Sigmoid colon (tissue), 7 donors: ENCODE results near the gene MRPL37. TPM values are rescaled to one million over a fixed set of nuclear protein-coding genes. Genes with fewer than 3 reads are reported as not detected.

Experiments
- DNase-seq: peaks from one replicate; pipeline ENCODE4 v3.0.0-alpha.2; 2019
- H3K27ac ChIP-seq, 4 donors: fragments of 200-600 bp; sonication (generic); one replicate each; pipeline ENCODE4 v1.5.1; 2016 to 2019; ENCODE audit warnings: mild to moderate bottlenecking in 1 of 4
- H3K27me3 ChIP-seq, 3 donors: fragments of 200-600 bp; sonication (generic); one replicate each; pipeline ENCODE4 v1.5.1; 2019; ENCODE audit warnings: mild to moderate bottlenecking in 1 of 3
- H3K36me3 ChIP-seq, 4 donors: fragments of 200-600 bp; sonication (generic); one replicate each; pipeline ENCODE4 v1.5.1; 2016 to 2019
- H3K4me1 ChIP-seq, 4 donors: fragments of 200-600 bp; sonication (generic); one replicate each; pipeline ENCODE4 v1.5.1; 2017 to 2019
- H3K4me3 ChIP-seq, 4 donors: fragments of 200-600 bp; sonication (generic); one replicate each; pipeline ENCODE4 v1.5.1; 2017 to 2019; ENCODE audit warnings: mild to moderate bottlenecking in 2 of 4, moderate library complexity in 1 of 4
- H3K9me3 ChIP-seq, 4 donors: fragments of 200-600 bp in 3 of 4; sonication (generic) in 3 of 4; one replicate each; pipeline versions ENCODE4 v1.5.1 to v1.6.1; 2013 to 2019
- EP300 ChIP-seq, 4 donors: sonication (generic); formaldehyde crosslinking; IDR thresholded peaks; one replicate each; pipeline ENCODE4 v1.6.1; 2017; ENCODE audit warnings: antibody characterized with exemption in 4 of 4
- POLR2A ChIP-seq, 2 donors: fragments of 450-650 bp; IDR thresholded peaks; one replicate each; pipeline ENCODE4 v1.6.1; 2016; ENCODE audit warnings: antibody characterized with exemption in 2 of 2, mild to moderate bottlenecking in 2 of 2, moderate library complexity in 2 of 2
- POLR2AphosphoS5 ChIP-seq, 4 donors: sonication (generic); formaldehyde crosslinking; IDR thresholded peaks; one replicate each; pipeline ENCODE4 v1.6.1; 2017; ENCODE audit warnings: antibody characterized with exemption in 4 of 4
- WGBS, 2 donors: extraction: QIAGEN DNeasy Blood & Tissue Kit; methylation state at CpG; one replicate each; pipeline ENCODE4 v1.1.7; 2013; 5-methylcytosine and 5-hydroxymethylcytosine counted together
- intact Hi-C: fragments of 100-400 bp; cut with DNase I; formaldehyde crosslinking; loops from one replicate; pipeline ENCODE4 v1.15.1; 2023
- polyA plus RNA-seq, 3 donors: library from polyadenylated mRNA; stranded (reverse); fragments of 200-250 nt; gene quantifications; one replicate each; pipeline ENCODE4 v1.2.3, GENCODE V29; 2013
- total RNA-seq, 4 donors: library from RNA; depleted of rRNA; stranded (reverse); fragments of >200 nt; gene quantifications; one replicate each; pipeline ENCODE4 v1.1.0, GENCODE V29; 2016
- TF ChIP-seq, protein P1 (sequence below), 4 experiments: fragments of 450-650 bp in 3 of 4; fragments of 200-600 bp in 1 of 4; IDR thresholded peaks; one replicate each; pipeline ENCODE4 v1.5.1; 2016 to 2019; ENCODE audit warnings: antibody characterized with exemption in 4 of 4, mild to moderate bottlenecking in 3 of 4, moderate library complexity in 2 of 4
- donor health status: healthy with polysubstance abuse.
- donor health status: Bipolar disorder and iron deficiency.
- donor health status: healthy.

MRPL37 gene
- total and polyA plus RNA-seq, 7 donors: 40.7 to 80.2 (median 59.2) TPM

DNA sequence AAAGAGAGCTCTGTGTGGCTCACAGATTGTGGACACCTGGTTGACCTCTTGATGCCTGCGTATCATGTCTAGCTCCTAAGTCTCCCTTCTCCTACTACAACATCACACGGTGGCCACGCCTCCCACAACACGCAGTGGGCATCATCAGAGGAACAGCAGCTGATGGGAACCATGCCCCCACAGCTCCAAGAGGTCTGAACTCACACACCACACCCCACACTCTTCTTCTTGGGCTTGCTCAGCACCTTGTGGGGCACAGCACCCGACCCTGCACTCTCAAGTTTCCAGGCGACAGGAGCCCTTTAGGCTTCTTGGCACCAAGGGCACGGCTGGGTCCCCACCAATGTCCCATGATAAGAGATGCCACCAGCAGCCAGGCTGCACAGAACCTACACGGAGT lies 28.4 kb upstream of the MRPL37 start:
- no peak for DNase-seq
- TF ChIP-seq POLR2AphosphoS5 (IDR thresholded peaks at IDR 0.05) (no peak), POLR2A (IDR thresholded peaks at IDR 0.05) (no peak), EP300 (IDR thresholded peaks at IDR 0.05) (no peak)
- TF ChIP-seq, protein P1, sequence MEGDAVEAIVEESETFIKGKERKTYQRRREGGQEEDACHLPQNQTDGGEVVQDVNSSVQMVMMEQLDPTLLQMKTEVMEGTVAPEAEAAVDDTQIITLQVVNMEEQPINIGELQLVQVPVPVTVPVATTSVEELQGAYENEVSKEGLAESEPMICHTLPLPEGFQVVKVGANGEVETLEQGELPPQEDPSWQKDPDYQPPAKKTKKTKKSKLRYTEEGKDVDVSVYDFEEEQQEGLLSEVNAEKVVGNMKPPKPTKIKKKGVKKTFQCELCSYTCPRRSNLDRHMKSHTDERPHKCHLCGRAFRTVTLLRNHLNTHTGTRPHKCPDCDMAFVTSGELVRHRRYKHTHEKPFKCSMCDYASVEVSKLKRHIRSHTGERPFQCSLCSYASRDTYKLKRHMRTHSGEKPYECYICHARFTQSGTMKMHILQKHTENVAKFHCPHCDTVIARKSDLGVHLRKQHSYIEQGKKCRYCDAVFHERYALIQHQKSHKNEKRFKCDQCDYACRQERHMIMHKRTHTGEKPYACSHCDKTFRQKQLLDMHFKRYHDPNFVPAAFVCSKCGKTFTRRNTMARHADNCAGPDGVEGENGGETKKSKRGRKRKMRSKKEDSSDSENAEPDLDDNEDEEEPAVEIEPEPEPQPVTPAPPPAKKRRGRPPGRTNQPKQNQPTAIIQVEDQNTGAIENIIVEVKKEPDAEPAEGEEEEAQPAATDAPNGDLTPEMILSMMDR (IDR thresholded peaks at IDR 0.05): no peak
- Histone ChIP-seq H3K27ac (no peak overlapping the region), H3K4me1 (no peaks in the 10 kb centered on the region), H3K36me3 (peaks cover 0 to 10% (median 0%) of the 10 kb centered on the region in 4 donors), H3K4me3 (no peak overlapping the region), H3K9me3 (no peaks in the 10 kb centered on the region), H3K27me3 (no peaks in the 10 kb centered on the region)
- 94% methylated on average over 8 of the region's 8 CpGs for WGBS, 2 donors
- intact Hi-C loops: no loop called here

DNA sequence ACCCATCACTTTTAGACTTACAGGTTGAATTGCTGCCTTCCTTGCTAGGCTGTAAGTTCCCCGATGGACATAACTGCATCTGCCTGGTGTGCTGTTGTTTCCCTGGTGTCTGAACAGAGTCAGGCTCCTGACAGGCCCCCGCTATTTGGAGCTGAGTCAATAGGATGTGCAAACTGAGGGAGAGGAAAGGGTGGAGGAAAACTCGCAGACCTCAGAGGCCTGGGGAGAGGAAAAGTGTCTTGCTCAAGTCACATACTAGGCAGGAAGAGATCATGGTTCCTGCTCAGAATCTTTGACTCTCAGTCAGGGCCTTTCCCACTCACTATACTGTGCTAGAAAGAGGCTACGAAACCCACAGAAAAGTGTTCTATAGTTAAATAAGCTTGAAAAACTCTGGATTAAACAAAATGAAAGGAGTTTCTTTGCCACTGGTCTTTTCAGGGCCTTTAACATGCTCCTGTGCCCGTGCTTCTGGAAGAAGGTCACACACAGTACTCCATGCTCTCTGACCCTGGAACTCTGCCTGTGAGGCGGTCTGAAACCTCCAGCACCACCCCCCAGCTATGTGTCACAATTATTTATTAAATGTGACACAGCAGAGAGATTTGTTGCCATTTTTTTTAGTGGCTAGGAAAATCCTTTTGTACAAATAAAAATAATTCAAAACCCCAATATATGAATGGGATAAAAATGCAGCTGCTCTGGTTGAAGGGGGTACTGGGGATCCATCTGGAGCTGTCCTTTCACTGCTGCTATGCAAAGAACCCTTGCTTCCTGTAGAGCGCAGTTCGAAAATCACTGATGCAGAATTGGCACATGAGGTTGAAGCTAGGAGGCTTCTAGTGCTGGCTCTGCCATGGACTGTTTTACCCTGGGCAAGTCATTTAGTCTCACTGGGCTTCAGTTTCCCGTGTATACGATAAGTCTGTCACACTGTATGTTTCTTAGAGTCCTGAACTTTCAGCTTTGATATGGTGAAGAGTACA lies 27.1 kb upstream of the MRPL37 start:
- WGBS, 2 donors: 82 to 89% methylated on average over 10 of the region's 10 CpGs
- Histone ChIP-seq H3K4me3 (no peak overlapping the region), H3K9me3 (no peaks in the 10 kb centered on the region), H3K27me3 (no peaks in the 10 kb centered on the region), H3K4me1 (no peaks in the 10 kb centered on the region), H3K36me3 (peaks cover 0 to 10% (median 0%) of the 10 kb centered on the region in 4 donors), H3K27ac (no peak overlapping the region)
- intact Hi-C loops: no loop called here
- TF ChIP-seq, protein P1 (IDR thresholded peaks at IDR 0.05): no peak
- TF ChIP-seq POLR2AphosphoS5 (IDR thresholded peaks at IDR 0.05): no peak
- TF ChIP-seq POLR2A (IDR thresholded peaks at IDR 0.05): no peak
- TF ChIP-seq EP300 (IDR thresholded peaks at IDR 0.05): no peak
- no peak for DNase-seq

DNA sequence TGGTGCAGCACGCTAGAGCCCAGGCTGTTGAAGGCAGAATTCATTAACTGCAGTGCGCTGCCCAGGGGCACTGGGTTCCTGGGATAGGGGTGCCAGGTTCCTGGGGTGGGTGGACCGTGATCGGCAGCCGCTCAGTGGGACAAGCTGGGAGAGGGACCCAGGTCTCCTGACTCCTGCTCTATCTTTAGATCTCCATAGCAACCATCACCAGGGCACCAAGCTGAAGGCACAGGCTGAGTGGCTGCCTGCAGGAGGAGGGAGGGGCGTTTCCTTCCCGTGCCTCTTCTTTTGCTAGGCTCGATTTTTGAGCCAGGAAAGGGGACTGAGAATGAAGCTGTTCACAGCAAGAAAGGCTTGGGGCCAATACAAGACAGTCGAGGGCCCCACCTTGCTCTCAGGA lies 26.3 kb upstream of the MRPL37 start:
- DNase-seq: no peak
- Histone ChIP-seq H3K27ac (no peak overlapping the region), H3K27me3 (no peaks in the 10 kb centered on the region), H3K36me3 (peaks cover 0 to 15% (median 2%) of the 10 kb centered on the region in 4 donors), H3K9me3 (no peaks in the 10 kb centered on the region), H3K4me1 (no peaks in the 10 kb centered on the region), H3K4me3 (no peak overlapping the region)
- 83 to 86% methylated on average over 9 of the region's 9 CpGs for WGBS, 2 donors
- TF ChIP-seq EP300 (IDR thresholded peaks at IDR 0.05) (no peak), POLR2A (IDR thresholded peaks at IDR 0.05) (no peak), POLR2AphosphoS5 (IDR thresholded peaks at IDR 0.05) (no peak)
- TF ChIP-seq, protein P1 (IDR thresholded peaks at IDR 0.05): no peak
- intact Hi-C loops: no loop called here

DNA sequence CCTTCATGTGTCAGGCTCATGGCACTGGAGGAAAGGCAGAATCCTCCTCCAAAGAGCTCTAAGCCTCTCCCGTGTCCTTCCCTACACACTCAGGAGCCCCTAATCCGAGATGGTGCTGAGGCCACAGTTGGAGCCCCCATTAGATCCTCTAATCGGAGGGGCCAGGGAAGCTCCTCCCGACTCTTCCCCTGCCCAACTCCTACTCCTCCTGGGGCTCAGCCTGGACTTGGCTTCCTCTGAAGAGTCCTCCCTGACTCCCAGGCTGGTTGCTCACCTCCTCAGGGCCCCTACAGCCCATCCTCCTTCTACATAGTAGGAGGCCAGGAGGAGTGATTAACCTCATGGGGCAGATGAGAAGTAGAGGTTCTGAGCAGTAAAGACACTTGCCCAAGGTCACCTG lies 25.9 kb upstream of the MRPL37 start:
- H3K4me3 ChIP-seq: no peak overlapping the region
- no peak overlapping the region for H3K27ac ChIP-seq
- DNase-seq: no peak
- intact Hi-C loops: no loop called here
- no peaks in the 10 kb centered on the region for H3K27me3 ChIP-seq
- H3K36me3 ChIP-seq: peaks cover 0 to 19% (median 3%) of the 10 kb centered on the region in 4 donors
- TF ChIP-seq, protein P1 (IDR thresholded peaks at IDR 0.05): no peak
- TF ChIP-seq POLR2AphosphoS5 (IDR thresholded peaks at IDR 0.05): no peak
- TF ChIP-seq POLR2A (IDR thresholded peaks at IDR 0.05): no peak
- no peak for TF ChIP-seq EP300 (IDR thresholded peaks at IDR 0.05)
- 91 to 96% methylated on average over 4 of the region's 4 CpGs for WGBS, 2 donors
- no peaks in the 10 kb centered on the region for H3K9me3 ChIP-seq
- no peaks in the 10 kb centered on the region for H3K4me1 ChIP-seq
